ENCODE measurements around the gene C16orf74. TPM values are rescaled to one million over a fixed set of nuclear protein-coding genes. Genes with fewer than 3 reads are reported as not detected.
A peak's percentile ranks its signal among the peaks of the same experiment; 100 is the strongest.

Gene C16orf74
- total RNA-seq, 1 donor from 2014 or later, result 0.82 TPM

GRCh38 chr16:85661740-85662481, 89.0 kb downstream of the C16orf74 start:
- DNase-seq (ENCODE audit: low spot score in 2 of 2), result peak in 1 of 2 donors; percentile 9
- no peak for FAIRE-seq

- no peak for FAIRE-seq
- DNase-seq (ENCODE audit: low spot score in 2 of 2), result no peak
These were observed 89.8 kb downstream of the C16orf74 start for GRCh38 chr16:85660843-85661739.

GRCh38 chr16:85659805-85660511, 90.9 kb downstream of the C16orf74 start:
- no peak for FAIRE-seq

GRCh38 chr16:85659336-85659735, 91.6 kb downstream of the C16orf74 start:
- FAIRE-seq, result no peak
- DNase-seq (ENCODE audit: low spot score in 2 of 2), result no peak

More at GRCh38 chr16:85659805-85660511, 90.9 kb downstream of the C16orf74 start:
- peak; percentile 81 to 85 for DNase-seq (ENCODE audit: low spot score in 2 of 2)

GRCh38 chr16:85658504-85659326, 92.2 kb downstream of the C16orf74 start:
- DNase-seq (ENCODE audit: low spot score in 2 of 2), result peak in 1 of 2 donors; percentile 17
- FAIRE-seq, result no peak

- FAIRE-seq, result no peak
- DNase-seq (ENCODE audit: low spot score in 2 of 2), result peak in 1 of 2 donors; percentile 19
These were observed 92.9 kb downstream of the C16orf74 start for GRCh38 chr16:85657996-85658395.

Small RNA genes lying within 50 kb of the gene (small RNA-seq; reads per million reads assigned to genes)
- gene RN7SL381P, result not detected
- not detected for gene RNU1-103P

Other genes starting within 250 kb of the C16orf74 start
- gene GSE1, start 137.8 kb downstream of the C16orf74 start, total RNA-seq, result 13.9 TPM
- gene GINS2, start 62.1 kb downstream of the C16orf74 start, total RNA-seq, result 4.9 TPM
- gene EMC8, start 48.4 kb upstream of the C16orf74 start, total RNA-seq, result 16.3 TPM
- gene COX4I1, start 48.6 kb upstream of the C16orf74 start, total RNA-seq, result 228 TPM
- gene IRF8, start 148.1 kb upstream of the C16orf74 start, total RNA-seq, result 3.7 TPM

Measured in frontal cortex (tissue), 4 donors.